MCF 10A (cell line): ENCODE measurements around the gene CSPG4. TPM values are rescaled to one million over a fixed set of nuclear protein-coding genes. Genes with fewer than 3 reads are reported as not detected.
A peak's percentile ranks its signal among the peaks of the same experiment; 100 is the strongest.

Experiments
- BruUV-seq: library from RNA; stranded (reverse); fragments of 400-500 nt; replicated peaks from 2 replicates; lab custom pipeline; 2021; lab: Mats Ljungman, UMichigan
- CTCF ChIA-PET: fragments of 300-600 bp; sonication (Branson Sonifier 250); formaldehyde crosslinking; extraction: SDS; loops from one replicate; lab custom pipeline; 2021; ENCODE audit warnings: antibody characterized with exemption, inconsistent platforms; lab: Yijun Ruan, JAX
- POLR2A ChIA-PET: fragments of 300-600, 350-650 bp; sonication (Branson Sonifier 250); formaldehyde crosslinking; extraction: SDS; loops from one replicate; lab custom pipeline; 2020; ENCODE audit warnings: antibody characterized with exemption, inconsistent platforms; lab: Yijun Ruan, JAX
- DNase-seq: peaks from one replicate; pipeline ENCODE4 v3.0.0-alpha.2; 2018; ENCODE audit not compliant: unreplicated experiment
- H3K27ac Mint-ChIP-seq: one replicate; pipeline ENCODE4 v1.8.0; 2022; ENCODE audit warnings: mild to moderate bottlenecking, low read depth, mixed read lengths; ENCODE audit not compliant: unreplicated experiment
- H3K27me3 Mint-ChIP-seq: one replicate; pipeline ENCODE4 v1.8.0; 2022; ENCODE audit warnings: mixed read lengths; ENCODE audit not compliant: insufficient read depth, unreplicated experiment
- H3K36me3 Mint-ChIP-seq: one replicate; pipeline ENCODE4 v1.8.0; 2022; ENCODE audit warnings: mild to moderate bottlenecking, moderate library complexity, mixed read lengths; ENCODE audit not compliant: insufficient read depth, unreplicated experiment
- H3K4me1 Mint-ChIP-seq: one replicate; pipeline ENCODE4 v1.8.0; 2022; ENCODE audit warnings: mixed read lengths; ENCODE audit not compliant: insufficient read depth, unreplicated experiment
- H3K4me3 Mint-ChIP-seq: one replicate; pipeline ENCODE4 v1.8.0; 2022; ENCODE audit warnings: mild to moderate bottlenecking, moderate library complexity, mixed read lengths; ENCODE audit not compliant: unreplicated experiment
- H3K9me3 Mint-ChIP-seq: one replicate; pipeline ENCODE4 v1.8.0; 2022; ENCODE audit warnings: mixed read lengths; ENCODE audit not compliant: unreplicated experiment
- intact Hi-C: fragments of 100-400 bp; cut with micrococcal nuclease; formaldehyde crosslinking; loops from 2 replicates; pipeline ENCODE4 v1.14.1; 2022
- total RNA-seq: library from RNA; stranded (reverse); gene quantifications from 2 replicates; pipeline ENCODE4 v1.2.3, GENCODE V29; 2022
- TF ChIP-seq, protein P1 (sequence below): fragments of 200-600 bp; IDR thresholded peaks from one replicate; pipeline ENCODE4 v1.8.0; 2022; ENCODE audit warnings: antibody characterized with exemption, mild to moderate bottlenecking; ENCODE audit not compliant: unreplicated experiment

Gene CSPG4
- total RNA-seq, 1 experiment from 2014 or later: 0.21 TPM

- CTCF ChIA-PET: interaction anchor here (1.3 to 4.1 kb wide), 6 partner anchors 8 to 196 kb away, joined by 4 to 21 read pairs (median 10); no protein-coding TSS in a partner anchor
- no peak overlapping the region for H3K4me3 Mint-ChIP-seq
- POLR2A ChIA-PET: interaction anchor here (0.7 to 1.7 kb wide), 4 partner anchors 29 to 222 kb away, joined by 3 to 4 read pairs (median 3); partner anchors contain the start of genes SNUPN and SNX33
- no peaks in the 10 kb centered on the region for H3K27me3 Mint-ChIP-seq
- no TSS peak for BruUV-seq
- TF ChIP-seq, protein P1, sequence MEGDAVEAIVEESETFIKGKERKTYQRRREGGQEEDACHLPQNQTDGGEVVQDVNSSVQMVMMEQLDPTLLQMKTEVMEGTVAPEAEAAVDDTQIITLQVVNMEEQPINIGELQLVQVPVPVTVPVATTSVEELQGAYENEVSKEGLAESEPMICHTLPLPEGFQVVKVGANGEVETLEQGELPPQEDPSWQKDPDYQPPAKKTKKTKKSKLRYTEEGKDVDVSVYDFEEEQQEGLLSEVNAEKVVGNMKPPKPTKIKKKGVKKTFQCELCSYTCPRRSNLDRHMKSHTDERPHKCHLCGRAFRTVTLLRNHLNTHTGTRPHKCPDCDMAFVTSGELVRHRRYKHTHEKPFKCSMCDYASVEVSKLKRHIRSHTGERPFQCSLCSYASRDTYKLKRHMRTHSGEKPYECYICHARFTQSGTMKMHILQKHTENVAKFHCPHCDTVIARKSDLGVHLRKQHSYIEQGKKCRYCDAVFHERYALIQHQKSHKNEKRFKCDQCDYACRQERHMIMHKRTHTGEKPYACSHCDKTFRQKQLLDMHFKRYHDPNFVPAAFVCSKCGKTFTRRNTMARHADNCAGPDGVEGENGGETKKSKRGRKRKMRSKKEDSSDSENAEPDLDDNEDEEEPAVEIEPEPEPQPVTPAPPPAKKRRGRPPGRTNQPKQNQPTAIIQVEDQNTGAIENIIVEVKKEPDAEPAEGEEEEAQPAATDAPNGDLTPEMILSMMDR: no peak
- no peak for DNase-seq
- H3K27ac Mint-ChIP-seq: no peak overlapping the region
- H3K36me3 Mint-ChIP-seq: no peaks in the 10 kb centered on the region
- H3K4me1 Mint-ChIP-seq: peaks cover 9% of the 10 kb centered on the region
- no peaks in the 10 kb centered on the region for H3K9me3 Mint-ChIP-seq
- intact Hi-C loops: no loop called here
Observed at GRCh38 chr15:75725006-75725718, 12.5 kb upstream of the CSPG4 start.

DNA sequence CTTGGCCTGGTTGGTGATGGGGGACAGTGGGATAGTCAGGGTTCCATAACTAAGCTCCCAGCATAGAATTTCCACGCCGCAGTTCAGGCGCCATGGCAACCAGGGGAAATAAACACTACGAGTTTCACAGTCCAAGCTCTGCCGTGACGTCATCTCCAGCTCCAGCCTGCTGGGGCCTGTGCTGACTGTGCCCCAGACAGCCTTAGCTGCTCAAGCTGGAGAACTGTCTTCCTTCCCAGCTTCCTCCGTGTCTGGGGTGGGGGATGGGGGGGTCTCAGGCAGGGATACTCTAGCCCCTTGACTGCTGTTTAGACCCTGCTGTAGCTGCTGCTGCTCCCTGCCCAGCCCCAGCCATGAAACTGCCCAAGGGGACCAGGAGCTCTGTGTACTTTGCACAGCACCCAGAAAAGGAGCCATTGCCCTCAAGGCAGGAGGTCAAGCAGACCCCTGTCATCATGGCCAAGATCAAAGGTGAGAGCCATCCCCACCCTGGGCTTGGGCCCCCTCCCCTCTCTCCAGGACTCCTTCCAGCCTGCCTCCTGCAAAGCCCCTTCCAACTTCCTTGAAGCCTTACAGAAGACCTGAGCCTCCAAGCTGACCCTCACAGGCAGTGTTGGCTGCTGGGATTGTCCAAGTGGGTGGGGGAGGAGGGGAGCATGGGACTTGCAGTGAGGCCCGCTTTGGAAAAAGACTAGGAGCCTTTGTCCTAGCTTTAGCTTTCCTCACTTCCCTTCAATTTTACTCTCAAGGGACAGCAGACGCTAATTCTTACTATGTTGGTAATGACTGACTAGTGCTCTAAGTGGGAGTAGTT is 11.4 kb upstream of the CSPG4 start:
- TF ChIP-seq, protein P1: no peak
- DNase-seq: peak; percentile 75
- ChIA-PET POLR2A (interaction anchor here (0.5 to 1.7 kb wide), 9 partner anchors 9 to 270 kb away, joined by 3 to 6 read pairs (median 3); no protein-coding TSS in a partner anchor), CTCF (interaction anchor here (1.0 to 4.1 kb wide), 9 partner anchors 9 to 197 kb away, joined by 3 to 21 read pairs (median 7); no protein-coding TSS in a partner anchor)
- H3K36me3 Mint-ChIP-seq: no peaks in the 10 kb centered on the region
- H3K4me3 Mint-ChIP-seq: no peak overlapping the region
- no peaks in the 10 kb centered on the region for H3K27me3 Mint-ChIP-seq
- H3K4me1 Mint-ChIP-seq: peaks cover 10% of the 10 kb centered on the region
- no peaks in the 10 kb centered on the region for H3K9me3 Mint-ChIP-seq
- intact Hi-C loops: loop anchor here (5.0 kb wide), 1 partner anchor 37 kb away; no protein-coding TSS in a partner anchor
- BruUV-seq: no TSS peak
- H3K27ac Mint-ChIP-seq: peak overlapping the region; percentile 86

GRCh38 chr15:75723171-75723846 is 10.7 kb upstream of the CSPG4 start:
- TF ChIP-seq, protein P1: no peak
- ChIA-PET CTCF (interaction anchor here (1.0 to 4.1 kb wide), 8 partner anchors 10 to 198 kb away, joined by 3 to 21 read pairs (median 8); no protein-coding TSS in a partner anchor), POLR2A (interaction anchor here (0.5 to 1.7 kb wide), 10 partner anchors 10 to 269 kb away, joined by 3 to 6 read pairs (median 3); no protein-coding TSS in a partner anchor)
- no peaks in the 10 kb centered on the region for H3K36me3 Mint-ChIP-seq
- H3K4me3 Mint-ChIP-seq: no peak overlapping the region
- H3K4me1 Mint-ChIP-seq: peaks cover 17% of the 10 kb centered on the region
- DNase-seq: no peak
- BruUV-seq: no TSS peak
- H3K27me3 Mint-ChIP-seq: no peaks in the 10 kb centered on the region
- peak overlapping the region; percentile 86 for H3K27ac Mint-ChIP-seq
- no peaks in the 10 kb centered on the region for H3K9me3 Mint-ChIP-seq
- intact Hi-C loops: loop anchor here (5.0 kb wide), 1 partner anchor 36 kb away; no protein-coding TSS in a partner anchor
